Hindlimb muscle (tissue), 1 donor: ENCODE data around the gene PALB2. TPM values are rescaled to one million over a fixed set of nuclear protein-coding genes. Genes with fewer than 3 reads are reported as not detected.
"Not testable (repeated sequence)": the region's sequence is repeated elsewhere in the genome, so short reads cannot be mapped to it uniquely, and the experiment has no call there.

Experiments
- DNase-seq: peaks from one replicate; pipeline ENCODE4 v3.0.0-alpha.2; 2013
- polyA plus RNA-seq: library from polyadenylated mRNA; unstranded; fragments of 120-200 nt; gene quantifications from one replicate; pipeline ENCODE4 v1.2.1, GENCODE V29; 2013; ENCODE audit not compliant: insufficient read length

PALB2 gene
- polyA plus RNA-seq, 1 donor: 9.7 TPM

- no peak for DNase-seq
Observed at GRCh38 chr16:23642246-23642774, 1.2 kb upstream of the PALB2 start.

- no peak for DNase-seq
Observed at GRCh38 chr16:23640615-23640930, 537 bp downstream of the PALB2 start.

GRCh38 chr16:23635958-23636357 lies 5.2 kb downstream of the PALB2 start:
- no peak for DNase-seq

GRCh38 chr16:23634461-23635036 lies 6.6 kb downstream of the PALB2 start:
- DNase-seq: no peak

GRCh38 chr16:23631874-23632273 lies 9.2 kb downstream of the PALB2 start:
- DNase-seq: not testable (repeated sequence)

GRCh38 chr16:23629516-23629915 lies 11.6 kb downstream of the PALB2 start:
- DNase-seq: no peak

- no peak for DNase-seq
Observed at GRCh38 chr16:23624092-23624491, 17.0 kb downstream of the PALB2 start.

- no peak for DNase-seq
Observed at GRCh38 chr16:23615805-23616204, 25.3 kb downstream of the PALB2 start.

- DNase-seq: no peak
Observed at GRCh38 chr16:23611936-23612335, 29.2 kb downstream of the PALB2 start.

- DNase-seq: not testable (repeated sequence)
Observed at GRCh38 chr16:23610905-23611304, 30.2 kb downstream of the PALB2 start.

- no peak for DNase-seq
Observed at GRCh38 chr16:23609929-23610328, 31.2 kb downstream of the PALB2 start.

GRCh38 chr16:23608194-23608593 lies 32.9 kb downstream of the PALB2 start:
- no peak for DNase-seq

- no peak for DNase-seq
Observed at GRCh38 chr16:23607726-23608125, 33.4 kb downstream of the PALB2 start.

- no peak for DNase-seq
Observed at GRCh38 chr16:23597003-23597756, 43.9 kb downstream of the PALB2 start.

GRCh38 chr16:23595951-23596720 lies 45.0 kb downstream of the PALB2 start, which contains the start of gene NDUFAB1:
Gene NDUFAB1 (minus strand): TSS chr16:23596316. CDS start chr16:23596290, 26 bp downstream.
- DNase-seq: peak; percentile 92

- DNase-seq: no peak
Observed at GRCh38 chr16:23595246-23595950, 45.7 kb downstream of the PALB2 start.

- DNase-seq: no peak
Observed at GRCh38 chr16:23594186-23594585, 46.9 kb downstream of the PALB2 start.

- DNase-seq: no peak
Observed at GRCh38 chr16:23590181-23590580, 50.9 kb downstream of the PALB2 start.

- no peak for DNase-seq
Observed at GRCh38 chr16:23587726-23588125, 53.4 kb downstream of the PALB2 start.

- DNase-seq: no peak
Observed at GRCh38 chr16:23584186-23585076, 56.7 kb downstream of the PALB2 start.

GRCh38 chr16:23583271-23583670 lies 57.8 kb downstream of the PALB2 start:
- not testable (repeated sequence) for DNase-seq

- DNase-seq: no peak
Observed at GRCh38 chr16:23581764-23582163, 59.3 kb downstream of the PALB2 start.
